T-cell (primary cell): ENCODE results near the gene DPP6. TPM values are rescaled to one million over a fixed set of nuclear protein-coding genes. Genes with fewer than 3 reads are reported as not detected.

Experiments
- ATAC-seq, 4 experiments: fragments of 200-7000 bp in 3 of 4; fragments of 150-1000 bp in 1 of 4; cut with Tn5 transposase; replicated peaks in 1 of 4; 1 replicate in 3 of 4; 2 replicates in 1 of 4; pipeline ENCODE4 v1.10.0; 2021; ENCODE audit warnings: moderate library complexity in 3 of 4, mild to moderate bottlenecking in 2 of 4, moderate number of reproducible peaks in 1 of 4
- CTCF ChIA-PET, 2 donors: fragments of 300-600 bp; sonication (Branson Sonifier 250); formaldehyde crosslinking; loops; one replicate each; lab custom pipeline; 2022; ENCODE audit warnings: antibody characterized with exemption in 2 of 2; lab: Charles Lee
- POLR2A ChIA-PET, 2 donors: fragments of 300-600 bp; sonication (Branson Sonifier 250); formaldehyde crosslinking; loops; one replicate each; lab custom pipeline; 2022; ENCODE audit warnings: antibody characterized with exemption in 2 of 2; lab: Charles Lee
- DNase-seq, 35 experiments: peaks; one replicate each; pipeline versions ENCODE4 v3.0.0 to v3.0.0-alpha.2; 2013 to 2023
- H3K27ac ChIP-seq: one replicate; pipeline ENCODE4 v1.5.1; 2013; ENCODE audit warnings: low read length
- H3K27me3 ChIP-seq, 2 experiments: replicated peaks in 1 of 2; 1 replicate in 1 of 2; 2 replicates in 1 of 2; pipeline versions ENCODE4 v1.6.1 to v1.7.0; 2013; ENCODE audit warnings: low read length in 1 of 2, mixed read lengths in 1 of 2; ENCODE audit not compliant: control insufficient read depth in 2 of 2, insufficient read depth in 2 of 2; ENCODE audit errors: extremely low read depth in 1 of 2
- H3K36me3 ChIP-seq, 2 donors: 1 replicate in 1 of 2; 2 replicates in 1 of 2; pipeline versions ENCODE4 v1.6.1 to v1.7.0; 2013; ENCODE audit warnings: low read length in 1 of 2; ENCODE audit not compliant: control insufficient read depth in 2 of 2, insufficient read depth in 1 of 2; ENCODE audit errors: extremely low read depth in 1 of 2
- H3K4me1 ChIP-seq, 2 experiments: 1 replicate in 1 of 2; 2 replicates in 1 of 2; pipeline versions ENCODE4 v1.6.1 to v1.7.0; 2013; ENCODE audit warnings: low read length in 2 of 2, mixed read lengths in 1 of 2; ENCODE audit not compliant: insufficient read depth in 2 of 2, control insufficient read depth in 1 of 2; ENCODE audit errors: extremely low read depth in 1 of 2
- H3K4me3 ChIP-seq, 2 donors: 1 replicate in 1 of 2; 2 replicates in 1 of 2; pipeline versions ENCODE4 v1.5.1 to v1.7.0; 2013; ENCODE audit warnings: mild to moderate bottlenecking in 2 of 2, low read length in 1 of 2, moderate library complexity in 1 of 2; ENCODE audit not compliant: control insufficient read depth in 1 of 2; ENCODE audit errors: extremely low read depth in 1 of 2
- H3K9me3 ChIP-seq: 2 replicates; pipeline ENCODE4 v1.7.0; 2013
- H3K27ac Mint-ChIP-seq, 2 donors: one replicate each; pipeline ENCODE4 v1.8.0; 2020 to 2021; ENCODE audit warnings: mild to moderate bottlenecking in 2 of 2, mixed read lengths in 2 of 2
- H3K27me3 Mint-ChIP-seq, 2 donors: one replicate each; pipeline ENCODE4 v1.8.0; 2021 to 2022; ENCODE audit warnings: mixed read lengths in 2 of 2
- H3K36me3 Mint-ChIP-seq: one replicate; pipeline ENCODE4 v1.8.0; 2021; ENCODE audit warnings: mixed read lengths
- H3K4me1 Mint-ChIP-seq, 3 donors: one replicate each; pipeline ENCODE4 v1.8.0; 2020 to 2022; ENCODE audit warnings: mixed read lengths in 3 of 3, mild to moderate bottlenecking in 1 of 3
- H3K4me3 Mint-ChIP-seq, 3 donors: one replicate each; pipeline ENCODE4 v1.8.0; 2020 to 2022; ENCODE audit warnings: mild to moderate bottlenecking in 3 of 3, mixed read lengths in 3 of 3, moderate library complexity in 3 of 3
- H3K9me3 Mint-ChIP-seq, 3 donors: one replicate each; pipeline ENCODE4 v1.8.0; 2020 to 2022; ENCODE audit warnings: mixed read lengths in 3 of 3
- WGBS: methylation state at CpG from one replicate; pipeline ENCODE4 v1.1.5; 2013; ENCODE audit warnings: missing lambda C conversion rate; ENCODE audit not compliant: insufficient coverage; 5-methylcytosine and 5-hydroxymethylcytosine counted together
- total RNA-seq, 35 experiments: library from RNA in 6 of 35; stranded (reverse) in 6 of 35; fragments of 120-200 nt in 1 of 35; gene quantifications; one replicate each; pipeline versions ENCODE4 v1.2.1 to v1.2.4 and lab custom pipeline; 2013 to 2026

Gene DPP6
- total RNA-seq, 5 donors from 2014 or later (not counting 1 experiment from before 2014, with no cell fraction given): not detected

GRCh38 chr7:154757756-154758155 is 705.6 kb downstream of the DPP6 start:
- Histone ChIP-seq H3K27me3 (no peaks in the 10 kb centered on the region), H3K4me3 (no peak overlapping the region), H3K9me3 (no peaks in the 10 kb centered on the region), H3K27ac (no peak overlapping the region), H3K4me1 (no peaks in the 10 kb centered on the region), H3K36me3 (no peaks in the 10 kb centered on the region)
- Mint-ChIP-seq H3K27ac (no peak overlapping the region), H3K4me1 (no peaks in the 10 kb centered on the region), H3K4me3 (no peak overlapping the region), H3K36me3 (no peaks in the 10 kb centered on the region), H3K27me3 (peaks cover 0 to 1% of the 10 kb centered on the region in 2 donors), H3K9me3 (peaks cover 0 to 5% (median 0%) of the 10 kb centered on the region in 3 donors)
- CTCF ChIA-PET: no interaction called here
- POLR2A ChIA-PET: no interaction called here
- WGBS: 71% methylated on average over 3 of the region's 13 CpGs
- DNase-seq: no peak
- no peak for ATAC-seq

GRCh38 chr7:154759989-154760388 is 707.8 kb downstream of the DPP6 start:
- 71% methylated on average over 3 of the region's 6 CpGs for WGBS
- DNase-seq (no peak), ATAC-seq (no peak)
- Mint-ChIP-seq H3K4me1 (no peaks in the 10 kb centered on the region), H3K9me3 (no peaks in the 10 kb centered on the region), H3K27me3 (peaks cover 0 to 1% of the 10 kb centered on the region in 2 donors), H3K4me3 (no peak overlapping the region), H3K27ac (no peak overlapping the region), H3K36me3 (no peaks in the 10 kb centered on the region)
- POLR2A ChIA-PET: no interaction called here
- Histone ChIP-seq H3K27ac (no peak overlapping the region), H3K4me1 (no peaks in the 10 kb centered on the region), H3K9me3 (no peaks in the 10 kb centered on the region), H3K27me3 (no peaks in the 10 kb centered on the region), H3K36me3 (no peaks in the 10 kb centered on the region), H3K4me3 (no peak overlapping the region)
- CTCF ChIA-PET: no interaction called here

GRCh38 chr7:154765118-154765517 is 712.9 kb downstream of the DPP6 start:
- H3K27me3 ChIP-seq: peaks cover 0 to 7% of the 10 kb centered on the region in 2 experiments
- Mint-ChIP-seq H3K27me3 (peaks cover 0 to 1% of the 10 kb centered on the region in 2 donors), H3K4me3 (no peak overlapping the region), H3K27ac (no peak overlapping the region), H3K36me3 (no peaks in the 10 kb centered on the region), H3K9me3 (no peaks in the 10 kb centered on the region), H3K4me1 (no peaks in the 10 kb centered on the region)
- POLR2A ChIA-PET: interaction anchor here in 1 of 2 donors (0.6 kb wide), 1 partner anchor 138 kb away, joined by 4 read pairs; no protein-coding TSS in a partner anchor
- H3K9me3 ChIP-seq: no peaks in the 10 kb centered on the region
- ATAC-seq (no peak), DNase-seq (no peak)
- H3K4me1 ChIP-seq: no peaks in the 10 kb centered on the region
- no peaks in the 10 kb centered on the region for H3K36me3 ChIP-seq
- CTCF ChIA-PET: no interaction called here
- no peak overlapping the region for H3K4me3 ChIP-seq
- WGBS: no CpG with 5 or more reads among the region's 1 CpG
- no peak overlapping the region for H3K27ac ChIP-seq

GRCh38 chr7:154767142-154767541 is 714.9 kb downstream of the DPP6 start:
- H3K4me1 Mint-ChIP-seq: no peaks in the 10 kb centered on the region
- 79% methylated on average over 9 of the region's 10 CpGs for WGBS
- Histone ChIP-seq H3K27me3 (peaks cover 0 to 7% of the 10 kb centered on the region in 2 experiments), H3K4me1 (no peaks in the 10 kb centered on the region), H3K4me3 (no peak overlapping the region), H3K27ac (no peak overlapping the region), H3K9me3 (no peaks in the 10 kb centered on the region), H3K36me3 (no peaks in the 10 kb centered on the region)
- no peak for DNase-seq
- ATAC-seq: no peak
- no peaks in the 10 kb centered on the region for H3K36me3 Mint-ChIP-seq
- H3K4me3 Mint-ChIP-seq: no peak overlapping the region
- ChIA-PET CTCF (no interaction called here), POLR2A (no interaction called here)
- H3K27me3 Mint-ChIP-seq: no peaks in the 10 kb centered on the region
- no peak overlapping the region for H3K27ac Mint-ChIP-seq
- H3K9me3 Mint-ChIP-seq: no peaks in the 10 kb centered on the region

- no peak for ATAC-seq
- CTCF ChIA-PET: no interaction called here
- no peak overlapping the region for H3K4me3 ChIP-seq
- no peaks in the 10 kb centered on the region for H3K4me1 ChIP-seq
- Mint-ChIP-seq H3K9me3 (no peaks in the 10 kb centered on the region), H3K36me3 (no peaks in the 10 kb centered on the region), H3K27ac (no peak overlapping the region), H3K4me1 (no peaks in the 10 kb centered on the region), H3K4me3 (no peak overlapping the region), H3K27me3 (no peaks in the 10 kb centered on the region)
- no peak for DNase-seq
- POLR2A ChIA-PET: no interaction called here
- WGBS: 81% methylated on average over 5 of the region's 9 CpGs
- peaks cover 0 to 7% of the 10 kb centered on the region in 2 experiments for H3K27me3 ChIP-seq
- H3K9me3 ChIP-seq: no peaks in the 10 kb centered on the region
- H3K36me3 ChIP-seq: no peaks in the 10 kb centered on the region
- no peak overlapping the region for H3K27ac ChIP-seq
Observed at GRCh38 chr7:154767821-154768415, 715.7 kb downstream of the DPP6 start.

- H3K27me3 ChIP-seq: peaks cover 0 to 11% of the 10 kb centered on the region in 2 experiments
- 27% methylated on average over 2 of the region's 4 CpGs for WGBS
- no peaks in the 10 kb centered on the region for H3K27me3 Mint-ChIP-seq
- H3K27ac ChIP-seq: no peak overlapping the region
- no peaks in the 10 kb centered on the region for H3K4me1 Mint-ChIP-seq
- H3K9me3 ChIP-seq: no peaks in the 10 kb centered on the region
- CTCF ChIA-PET: no interaction called here
- ATAC-seq (no peak), DNase-seq (no peak)
- H3K36me3 ChIP-seq: no peaks in the 10 kb centered on the region
- H3K36me3 Mint-ChIP-seq: no peaks in the 10 kb centered on the region
- no peak overlapping the region for H3K4me3 Mint-ChIP-seq
- no peak overlapping the region for H3K27ac Mint-ChIP-seq
- no peaks in the 10 kb centered on the region for H3K9me3 Mint-ChIP-seq
- no peaks in the 10 kb centered on the region for H3K4me1 ChIP-seq
- no peak overlapping the region for H3K4me3 ChIP-seq
- POLR2A ChIA-PET: no interaction called here
Observed at GRCh38 chr7:154769001-154769400, 716.8 kb downstream of the DPP6 start.
